T-helper 1 cell treated with Interleukin-12 subunit alpha and Interleukin-12 subunit beta and Interleukin-4 antibody, amounts not matched to agents 30 ng/mL and 1 ng/mL, for 36 hours (primary cell): ENCODE data around the gene ACTL8. TPM values are rescaled to one million over a fixed set of nuclear protein-coding genes. Genes with fewer than 3 reads are reported as not detected.

Experiments used
- intact Hi-C: fragments of 100-400 bp; cut with micrococcal nuclease; formaldehyde crosslinking; loops from one replicate; pipeline ENCODE4 v1.15.1; 2024
- total RNA-seq: library from RNA; stranded (reverse); gene quantifications from 2 replicates; pipeline ENCODE4 v1.2.3, GENCODE V29; 2022

ACTL8 gene
- total RNA-seq, 1 donor from 2014 or later: not detected

DNA sequence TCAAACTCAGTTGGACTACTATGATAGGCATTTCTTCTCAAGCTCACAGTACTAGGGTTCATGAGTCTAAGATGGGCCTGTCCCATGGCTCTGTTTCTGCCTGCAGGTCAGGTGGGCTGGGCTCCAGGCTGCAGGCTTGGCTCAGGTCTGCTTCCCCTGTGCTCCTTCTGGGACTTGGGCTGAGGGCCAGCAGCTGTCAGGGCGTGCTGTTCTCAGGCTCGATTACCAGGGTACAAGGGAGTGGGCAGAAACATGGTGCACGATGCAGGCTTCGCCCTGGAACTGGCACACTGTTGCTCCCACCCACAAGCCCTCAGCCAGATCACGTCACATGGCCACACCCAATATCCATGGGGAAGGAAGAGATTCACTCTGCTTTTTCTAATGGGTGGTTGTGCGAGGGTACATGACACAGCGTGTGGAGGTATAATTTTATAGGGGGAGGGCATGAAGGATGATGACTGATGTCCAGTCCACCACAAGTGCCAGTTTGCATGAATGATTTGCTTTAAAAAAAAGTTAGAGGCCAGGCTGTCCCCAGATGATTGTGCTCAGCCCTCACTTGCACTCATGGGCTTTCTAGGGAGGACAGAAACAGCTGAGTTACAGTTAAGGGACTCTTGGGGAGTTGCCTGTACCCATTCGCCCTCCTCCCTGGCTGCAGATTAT lies 118.0 kb downstream of the ACTL8 start:
- intact Hi-C loops: no loop called here

DNA sequence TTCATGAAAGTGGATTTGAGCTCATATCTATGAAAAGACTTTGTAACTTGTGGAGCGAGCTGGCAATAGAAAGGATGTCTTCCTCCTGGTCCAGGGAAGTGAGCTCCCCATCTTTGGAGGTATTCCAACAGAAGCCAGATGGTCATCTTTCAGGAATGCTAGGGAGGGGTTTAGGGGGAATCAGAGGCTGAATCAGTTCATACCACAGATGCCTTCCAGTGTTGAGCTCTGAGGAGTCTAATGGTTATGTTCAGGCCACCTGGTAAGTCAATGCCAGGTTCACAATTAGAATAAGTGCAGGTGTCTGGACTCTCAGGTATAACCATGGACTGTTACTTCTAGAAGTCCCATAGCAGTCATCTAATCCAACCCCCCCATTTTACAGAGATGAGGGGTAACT lies 119.1 kb downstream of the ACTL8 start:
- intact Hi-C loops: no loop called here

DNA sequence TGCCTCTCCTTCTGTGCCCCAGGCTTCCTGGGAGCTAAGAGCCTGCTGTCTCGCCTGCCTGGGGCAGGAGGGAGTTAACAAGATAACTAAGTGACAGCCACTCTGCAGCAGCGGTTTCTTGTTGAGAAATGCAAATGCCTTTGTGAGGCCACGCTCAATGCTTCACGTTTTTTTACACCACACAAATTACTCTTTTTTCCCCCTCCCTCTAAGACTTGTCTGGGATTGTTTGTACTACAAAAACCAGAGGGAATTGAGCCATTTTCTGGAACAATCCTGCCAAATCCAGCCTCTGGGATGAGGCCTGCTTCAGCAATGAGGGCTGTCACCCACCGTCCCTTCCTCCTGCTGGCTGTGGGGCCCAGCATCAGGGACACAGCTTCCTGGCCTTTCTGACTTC lies 119.6 kb downstream of the ACTL8 start:
- intact Hi-C loops: no loop called here

DNA sequence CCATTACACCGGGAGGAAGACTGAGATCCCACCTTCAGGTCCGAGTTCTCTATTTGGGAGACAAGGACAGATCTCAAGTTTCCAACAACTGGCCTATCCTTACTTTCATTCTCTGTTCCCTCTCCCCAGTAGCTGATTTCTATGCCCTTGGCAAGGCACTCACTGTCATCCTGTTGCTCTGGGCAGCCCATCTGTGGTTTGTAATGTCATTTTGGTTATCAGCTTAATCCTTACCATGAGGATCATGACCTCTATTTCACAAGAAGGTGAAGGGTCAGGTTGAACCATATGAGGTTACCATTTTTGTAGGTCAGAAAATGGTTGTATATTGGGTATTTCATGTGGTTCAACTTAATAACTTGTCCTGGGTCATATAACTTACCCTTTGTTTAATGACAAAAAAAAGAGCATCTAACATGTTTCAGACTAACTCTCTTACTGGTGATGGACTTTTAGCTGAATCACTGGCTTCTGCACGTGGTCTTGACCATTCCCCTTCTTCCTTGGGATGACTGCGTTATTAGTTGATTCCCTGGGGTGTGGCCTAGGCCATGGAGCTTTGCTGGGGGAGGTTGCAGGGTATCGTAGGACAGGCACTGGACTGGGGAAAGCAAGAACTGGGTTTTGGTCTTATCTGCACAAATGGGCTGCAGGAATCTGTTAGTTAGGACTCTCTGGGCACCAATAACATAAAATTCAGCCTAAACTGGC lies 120.2 kb downstream of the ACTL8 start:
- intact Hi-C loops: no loop called here

DNA sequence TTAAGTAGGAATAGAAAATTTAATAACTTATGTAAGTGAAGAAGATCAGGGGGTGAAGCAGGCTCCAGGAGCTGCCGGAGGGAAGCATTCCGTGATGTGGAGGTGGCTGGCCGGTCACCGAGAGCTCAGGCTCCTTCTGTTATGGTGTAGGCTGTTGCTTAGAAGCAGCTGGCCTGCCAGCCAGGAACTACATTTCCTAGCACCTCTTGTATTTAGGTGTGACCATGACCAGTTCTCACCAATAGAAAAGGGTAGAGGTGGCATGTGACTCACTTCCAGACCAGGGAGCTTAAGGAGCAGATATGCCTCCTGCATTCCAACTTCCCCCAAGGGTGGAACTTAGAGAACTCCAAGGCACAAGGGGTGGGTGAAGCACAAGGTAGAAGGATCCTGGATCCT lies 120.7 kb downstream of the ACTL8 start:
- intact Hi-C loops: no loop called here

Other genes with a start within 250 kb of the ACTL8 start
- gene ARHGEF10L, start 215.6 kb upstream of the ACTL8 start, total RNA-seq: not detected in 2 replicates